Tibial nerve (tissue), 4 donors: Measurements from ENCODE around the gene PTN.

Experiments used
- CTCF ChIP-seq, 5 experiments: fragments of 200-600 bp in 3 of 5; fragments of 450-650 bp in 2 of 5; sonication (generic) in 3 of 5; IDR thresholded peaks; one replicate each; pipeline ENCODE4 v1.5.1; 2016 to 2019; ENCODE audit warnings: antibody characterized with exemption in 5 of 5, mild to moderate bottlenecking in 3 of 5, moderate library complexity in 2 of 5
- EP300 ChIP-seq, 2 donors: sonication (generic); formaldehyde crosslinking; IDR thresholded peaks; one replicate each; pipeline ENCODE4 v1.6.1; 2017; ENCODE audit warnings: antibody characterized with exemption in 2 of 2, mild to moderate bottlenecking in 1 of 2
- POLR2A ChIP-seq, 2 donors: fragments of 450-650 bp; IDR thresholded peaks; one replicate each; pipeline ENCODE4 v1.6.1; 2017; ENCODE audit warnings: antibody characterized with exemption in 2 of 2, mild to moderate bottlenecking in 2 of 2, moderate library complexity in 2 of 2

- TF ChIP-seq CTCF (IDR thresholded peaks at IDR 0.05) (no peak), EP300 (IDR thresholded peaks at IDR 0.05) (no peak), POLR2A (IDR thresholded peaks at IDR 0.05) (no peak)
Observed at GRCh38 chr7:137254766-137255165, 88.8 kb downstream of the PTN start.
